A549 (cell line): ENCODE measurements around the gene S100A8.

Source experiments
- CBX2 ChIP-seq: fragments of 200-600 bp; sonication (generic); IDR thresholded peaks from 2 replicates; pipeline ENCODE4 v1.6.1; 2016; ENCODE audit warnings: low read depth, mild to moderate bottlenecking, borderline replicate concordance
- CEBPB ChIP-seq, 2 experiments: fragments of >200 bp in 1 of 2; sonication (Bioruptor Twin) in 1 of 2; formaldehyde crosslinking in 1 of 2; IDR thresholded peaks; 2 replicates each; pipeline ENCODE4 v1.6.1; 2012 to 2016
- CHD2 ChIP-seq: fragments of 150-350 bp; IDR thresholded peaks from 2 replicates; pipeline ENCODE4 v1.6.1; 2014; ENCODE audit warnings: low read length; ENCODE audit not compliant: partially characterized antibody
- CTCF ChIP-seq: fragments of >200 bp; sonication (Bioruptor Twin); formaldehyde crosslinking; IDR thresholded peaks from 3 replicates; pipeline ENCODE4 v1.5.1; 2016
- HDAC2 ChIP-seq: fragments of 200-600 bp; sonication (generic); IDR thresholded peaks from 2 replicates; pipeline ENCODE4 v1.6.1; 2016
- HOXA7 ChIP-seq: fragments of 250-450 bp; sonication (Bioruptor Pico); IDR thresholded peaks from 2 replicates; pipeline ENCODE4 v1.5.0; 2020; ENCODE audit warnings: mild to moderate bottlenecking, moderate library complexity
- JUN ChIP-seq, 2 experiments: fragments of >200 bp; sonication (Bioruptor Twin); formaldehyde crosslinking; IDR thresholded peaks; 2 replicates in 1 of 2; 3 replicates in 1 of 2; pipeline ENCODE4 v1.6.1; 2016 to 2017
- MAFK ChIP-seq: fragments of 450-650 bp; IDR thresholded peaks from 2 replicates; pipeline ENCODE4 v1.6.1; 2014; ENCODE audit not compliant: partially characterized antibody
- POLR2A ChIP-seq: IDR thresholded peaks from 2 replicates; pipeline ENCODE4 v1.6.1; 2012; ENCODE audit warnings: mild to moderate bottlenecking, low read length
- TF ChIP-seq, protein P1 (sequence below): fragments of 150-350 bp; IDR thresholded peaks from 2 replicates; pipeline ENCODE4 v1.6.1; 2014; ENCODE audit warnings: low read depth, mild to moderate bottlenecking, low read length

GRCh38 chr1:153340356-153340755 lies 50.5 kb downstream of the S100A8 start:
- no peak for TF ChIP-seq CTCF
- TF ChIP-seq POLR2A, result no peak
- TF ChIP-seq, protein P1, sequence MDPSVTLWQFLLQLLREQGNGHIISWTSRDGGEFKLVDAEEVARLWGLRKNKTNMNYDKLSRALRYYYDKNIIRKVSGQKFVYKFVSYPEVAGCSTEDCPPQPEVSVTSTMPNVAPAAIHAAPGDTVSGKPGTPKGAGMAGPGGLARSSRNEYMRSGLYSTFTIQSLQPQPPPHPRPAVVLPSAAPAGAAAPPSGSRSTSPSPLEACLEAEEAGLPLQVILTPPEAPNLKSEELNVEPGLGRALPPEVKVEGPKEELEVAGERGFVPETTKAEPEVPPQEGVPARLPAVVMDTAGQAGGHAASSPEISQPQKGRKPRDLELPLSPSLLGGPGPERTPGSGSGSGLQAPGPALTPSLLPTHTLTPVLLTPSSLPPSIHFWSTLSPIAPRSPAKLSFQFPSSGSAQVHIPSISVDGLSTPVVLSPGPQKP, result no peak
- TF ChIP-seq CEBPB (IDR thresholded peaks at IDR 0.05), result no peak
- TF ChIP-seq CHD2, result no peak
- TF ChIP-seq JUN (IDR thresholded peaks at IDR 0.05), result no peak
- no peak for TF ChIP-seq HDAC2
- no peak for TF ChIP-seq CBX2
- TF ChIP-seq HOXA7 (CRISPR knock-in tag), result no peak
- no peak for TF ChIP-seq MAFK
